ENCODE measurements around the gene SIM2. TPM values are rescaled to one million over a fixed set of nuclear protein-coding genes. Genes with fewer than 3 reads are reported as not detected.

Gene SIM2
- total RNA-seq, 1 experiment from 2014 or later = not detected

- Histone ChIP-seq H3T11ph (ENCODE audit: low read length) (no peak overlapping the region), H3K4me1 (ENCODE audit: insufficient read depth, low read length) (peaks cover 7% of the 10 kb centered on the region; the same call in 1 of the 2 replicates), H2BK120ac (ENCODE audit: low read depth, low read length, poor library complexity, severe bottlenecking) (no peak overlapping the region), H2AFZ (ENCODE audit: low read length) (no peak overlapping the region), H2AK5ac (ENCODE audit: insufficient read length, low read length) (no peak overlapping the region), H3K9ac (ENCODE audit: extremely low read depth, insufficient read length, low read length) (no peak overlapping the region), H2BK20ac (ENCODE audit: low read depth, low read length, poor library complexity, severe bottlenecking) (no peak overlapping the region), H3K56ac (ENCODE audit: insufficient read length, low read depth, low read length) (no peak overlapping the region), H2BK15ac (ENCODE audit: low read depth, low read length) (no peak overlapping the region), H4K5ac (ENCODE audit: insufficient read length, low read depth, low read length) (no peak overlapping the region), H3K23ac (ENCODE audit: insufficient read length, low read depth, low read length) (no peak overlapping the region), H2BK12ac (ENCODE audit: insufficient read length, low read depth, low read length) (no peak overlapping the region), H3K4ac (ENCODE audit: low read depth, low read length) (no peak overlapping the region), H3K27me3 (ENCODE audit: insufficient read depth, low read length) (no peaks in the 10 kb centered on the region), H3K79me2 (ENCODE audit: insufficient read depth, low read length) (no peaks in the 10 kb centered on the region), H3K27ac (ENCODE audit: insufficient read length, low read depth, low read length) (no peak overlapping the region), H3K4me2 (ENCODE audit: insufficient read depth, insufficient read length, low read length) (no peak overlapping the region), H3K23me2 (ENCODE audit: insufficient read length, low read depth, low read length, poor library complexity, severe bottlenecking) (no peaks in the 10 kb centered on the region), H4K91ac (ENCODE audit: insufficient read length, low read depth, low read length) (no peak overlapping the region), H3K9me3 (ENCODE audit: control insufficient read depth, low read depth, low read length) (no peaks in the 10 kb centered on the region), H3K18ac (ENCODE audit: insufficient read length, low read depth, low read length) (no peak overlapping the region), H2BK5ac (ENCODE audit: insufficient read length, low read length) (no peak overlapping the region), H4K8ac (replicated peaks; ENCODE audit: insufficient read length, low read depth, low read length) (no peak overlapping the region), H3K14ac (ENCODE audit: insufficient read depth, low read length) (no peak overlapping the region; the same call in 1 of the 2 replicates), H4K20me1 (ENCODE audit: control insufficient read depth, insufficient read depth, insufficient read length) (no peaks in the 10 kb centered on the region), H3K79me1 (ENCODE audit: insufficient read depth, low read depth, low read length, poor library complexity, severe bottlenecking) (no peaks in the 10 kb centered on the region)
- DNase-seq = no peak
- Mint-ChIP-seq H3K4me1 (peaks cover 13 to 25% of the 10 kb centered on the region in 2 experiments), H3K9me3 (no peaks in the 10 kb centered on the region), H3K27ac (no peak overlapping the region), H3K27me3 (ENCODE audit: low read depth) (no peaks in the 10 kb centered on the region), H3K4me3 (no peak overlapping the region), H3K36me3 (ENCODE audit: insufficient read depth in 1 of 3, low read depth in 3 of 3) (no peaks in the 10 kb centered on the region)
- no peak for TF ChIP-seq CTCF (conservative IDR thresholded peaks at IDR 0.05)
- WGBS (ENCODE audit: extremely low coverage, insufficient read length, low lambda C conversion rate) = no CpG with 5 or more reads among the region's 7 CpGs
Measured at GRCh38 chr21:36790616-36791015, 91.7 kb downstream of the SIM2 start.

Measured in H9 (cell line).